Measurements from ENCODE around the gene USP3. TPM values are rescaled to one million over a fixed set of nuclear protein-coding genes. Genes with fewer than 3 reads are reported as not detected.
A peak's percentile ranks its signal among the peaks of the same experiment; 100 is the strongest.

The USP3 gene
- total and polyA plus RNA-seq, 2 donors (not counting 1 experiment from before 2014, with no cell fraction given) = 21.3 to 55.5 TPM

- Histone ChIP-seq H3K4me2 (ENCODE audit: extremely low read depth, insufficient read depth, low read length) (peak overlapping the region; percentile 1), H3K4me3 (replicated peaks in 1 of 4; ENCODE audit: control extremely low read depth in 1 of 4, insufficient read depth in 1 of 4, low read depth in 3 of 4, low read length in 4 of 4) (no peak overlapping the region), H3K9me3 (ENCODE audit: control insufficient read depth, insufficient read depth, low read depth, low read length) (no peaks in the 10 kb centered on the region), H3K9ac (ENCODE audit: insufficient read depth, low read length) (no peak overlapping the region), H3K36me3 (ENCODE audit: control insufficient read depth, insufficient read depth, low read length) (peaks cover 6% of the 10 kb centered on the region), H3K79me2 (ENCODE audit: control insufficient read depth, insufficient read depth, low read length) (no peaks in the 10 kb centered on the region), H3K4me1 (ENCODE audit: control insufficient read depth, extremely low read depth, insufficient read depth, low read length) (peaks cover 14% of the 10 kb centered on the region), H4K20me1 (ENCODE audit: control insufficient read depth, extremely low read depth, insufficient read depth, low read length) (no peaks in the 10 kb centered on the region), H2AFZ (ENCODE audit: low read length) (no peak overlapping the region), H3K27me3 (ENCODE audit: control insufficient read depth, insufficient read depth, low read length) (no peaks in the 10 kb centered on the region), H3K27ac (ENCODE audit: insufficient read depth, low read length) (no peak overlapping the region)
- DNase-seq (ENCODE audit: low read depth in 2 of 2) = peak; percentile 21 to 39
- no peak for TF ChIP-seq CTCF (conservative IDR thresholded peaks at IDR 0.05 in 1 of 2, IDR thresholded peaks at IDR 0.05 in 1 of 2; ENCODE audit: low read depth in 1 of 2, low read length in 2 of 2)
- no peak for TF ChIP-seq EZH2 (IDR thresholded peaks at IDR 0.05; ENCODE audit: low read length, missing control alignments)
Observed at GRCh38 chr15:63554337-63554927, 50.0 kb downstream of the USP3 start.

GRCh38 chr15:63555507-63555906 lies 51.1 kb downstream of the USP3 start:
- Histone ChIP-seq H3K4me3 (replicated peaks in 1 of 4; ENCODE audit: control extremely low read depth in 1 of 4, insufficient read depth in 1 of 4, low read depth in 3 of 4, low read length in 4 of 4) (no peak overlapping the region), H3K4me1 (ENCODE audit: control insufficient read depth, extremely low read depth, insufficient read depth, low read length) (peaks cover 14% of the 10 kb centered on the region), H3K27ac (ENCODE audit: insufficient read depth, low read length) (no peak overlapping the region), H3K36me3 (ENCODE audit: control insufficient read depth, insufficient read depth, low read length) (peaks cover 6% of the 10 kb centered on the region), H3K9ac (ENCODE audit: insufficient read depth, low read length) (no peak overlapping the region), H3K4me2 (ENCODE audit: extremely low read depth, insufficient read depth, low read length) (no peak overlapping the region), H3K27me3 (ENCODE audit: control insufficient read depth, insufficient read depth, low read length) (no peaks in the 10 kb centered on the region), H2AFZ (ENCODE audit: low read length) (no peak overlapping the region), H3K79me2 (ENCODE audit: control insufficient read depth, insufficient read depth, low read length) (no peaks in the 10 kb centered on the region), H3K9me3 (ENCODE audit: control insufficient read depth, insufficient read depth, low read depth, low read length) (no peaks in the 10 kb centered on the region), H4K20me1 (ENCODE audit: control insufficient read depth, extremely low read depth, insufficient read depth, low read length) (no peaks in the 10 kb centered on the region)
- DNase-seq (ENCODE audit: low read depth in 2 of 2) = no peak
- TF ChIP-seq EZH2 (IDR thresholded peaks at IDR 0.05; ENCODE audit: low read length, missing control alignments) = no peak
- TF ChIP-seq CTCF (conservative IDR thresholded peaks at IDR 0.05 in 1 of 2, IDR thresholded peaks at IDR 0.05 in 1 of 2; ENCODE audit: low read depth in 1 of 2, low read length in 2 of 2) = no peak

GRCh38 chr15:63556246-63556645 lies 51.9 kb downstream of the USP3 start:
- DNase-seq (ENCODE audit: low read depth in 2 of 2) = no peak
- Histone ChIP-seq H3K27me3 (ENCODE audit: control insufficient read depth, insufficient read depth, low read length) (no peaks in the 10 kb centered on the region), H3K79me2 (ENCODE audit: control insufficient read depth, insufficient read depth, low read length) (no peaks in the 10 kb centered on the region), H3K4me1 (ENCODE audit: control insufficient read depth, extremely low read depth, insufficient read depth, low read length) (peaks cover 14% of the 10 kb centered on the region), H4K20me1 (ENCODE audit: control insufficient read depth, extremely low read depth, insufficient read depth, low read length) (no peaks in the 10 kb centered on the region), H3K9ac (ENCODE audit: insufficient read depth, low read length) (no peak overlapping the region), H3K4me3 (replicated peaks in 1 of 4; ENCODE audit: control extremely low read depth in 1 of 4, insufficient read depth in 1 of 4, low read depth in 3 of 4, low read length in 4 of 4) (no peak overlapping the region), H3K4me2 (ENCODE audit: extremely low read depth, insufficient read depth, low read length) (no peak overlapping the region), H3K27ac (ENCODE audit: insufficient read depth, low read length) (no peak overlapping the region), H3K9me3 (ENCODE audit: control insufficient read depth, insufficient read depth, low read depth, low read length) (no peaks in the 10 kb centered on the region), H3K36me3 (ENCODE audit: control insufficient read depth, insufficient read depth, low read length) (peaks cover 6% of the 10 kb centered on the region), H2AFZ (ENCODE audit: low read length) (no peak overlapping the region)
- no peak for TF ChIP-seq CTCF (conservative IDR thresholded peaks at IDR 0.05 in 1 of 2, IDR thresholded peaks at IDR 0.05 in 1 of 2; ENCODE audit: low read depth in 1 of 2, low read length in 2 of 2)
- TF ChIP-seq EZH2 (IDR thresholded peaks at IDR 0.05; ENCODE audit: low read length, missing control alignments) = no peak
